AML-193 (cell line): ENCODE results near the gene MACIR.

Experiments used
- DNase-seq, 2 experiments: peaks; one replicate each; lab custom pipeline; 2025; lab: John Stamatoyannopoulos, UW

MACIR gene

DNA sequence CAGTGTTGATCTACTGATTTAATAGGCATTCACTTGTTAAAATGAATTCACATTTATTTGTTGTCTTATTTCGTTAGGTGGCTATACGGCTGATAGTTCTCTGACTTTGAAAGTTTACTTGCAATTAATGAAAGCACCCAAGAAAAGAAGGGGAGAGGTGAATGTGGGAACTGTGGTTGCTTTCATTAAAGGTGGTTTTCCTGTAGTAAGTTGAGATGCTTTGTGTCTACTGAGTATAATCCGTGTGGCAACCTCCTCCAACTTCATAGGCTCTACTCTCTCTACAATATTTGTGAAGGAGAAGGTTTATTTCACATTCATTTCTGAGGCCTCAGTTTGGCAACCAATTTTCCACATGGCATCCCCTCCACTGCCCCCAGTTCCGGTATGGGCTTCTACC, 12.8 kb upstream of the MACIR start:
- no peak for DNase-seq

DNA sequence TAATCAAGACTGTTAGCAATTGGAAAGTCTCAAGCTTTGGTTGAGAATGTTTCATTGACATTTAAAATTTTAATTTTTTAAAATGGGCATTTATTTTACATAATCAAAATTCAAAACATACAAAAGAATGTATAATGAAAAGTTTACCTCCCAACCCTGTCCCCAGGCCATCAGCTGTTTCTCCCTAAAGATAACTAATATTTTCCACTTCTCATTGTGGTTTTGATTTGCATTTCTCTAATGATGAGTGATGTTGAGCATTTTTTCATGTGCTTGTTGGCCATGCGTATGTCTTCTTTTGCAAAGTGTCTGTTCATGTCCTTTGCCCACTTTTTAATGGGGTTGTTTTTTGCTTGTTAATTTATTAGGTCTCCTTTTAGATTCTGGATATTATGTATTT, 11.4 kb upstream of the MACIR start:
- no peak for DNase-seq

DNA sequence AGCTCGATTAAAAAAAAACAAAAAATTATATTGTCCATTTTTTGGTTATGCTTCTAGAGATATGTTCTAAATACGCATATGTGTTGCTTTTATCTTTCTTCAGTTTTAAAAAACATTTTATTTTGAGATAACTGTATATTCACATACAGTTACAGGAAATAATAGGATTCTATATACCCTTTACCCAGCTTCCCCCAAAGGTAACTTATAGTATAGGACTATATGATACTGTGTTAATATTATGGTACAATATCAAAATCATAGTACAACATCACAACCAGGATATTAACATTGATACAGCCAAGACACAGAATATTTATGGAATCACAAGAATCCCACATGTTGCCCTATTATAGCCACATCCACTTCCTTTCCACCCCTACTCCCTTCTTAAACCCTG, 9.5 kb upstream of the MACIR start:
- no peak for DNase-seq

DNA sequence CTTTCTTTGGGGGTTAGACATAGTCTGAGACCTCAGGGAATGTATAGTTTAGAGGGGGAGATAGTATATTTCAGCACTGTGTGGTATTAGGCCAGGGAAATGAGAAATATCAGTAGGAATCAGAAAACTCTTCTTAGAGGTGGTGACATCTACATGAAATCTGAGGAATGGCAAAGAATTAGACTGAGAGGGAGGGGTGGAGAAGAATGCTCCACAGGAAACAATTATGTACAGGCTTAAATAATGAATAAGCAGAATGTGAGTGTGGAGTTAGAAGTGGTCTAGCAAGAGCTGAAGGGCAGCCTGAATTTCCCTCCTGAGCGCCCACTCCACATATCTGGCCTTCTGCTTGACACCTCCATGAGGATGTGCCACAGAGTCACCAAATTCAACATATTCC, 3.6 kb upstream of the MACIR start:
- no peak for DNase-seq

DNA sequence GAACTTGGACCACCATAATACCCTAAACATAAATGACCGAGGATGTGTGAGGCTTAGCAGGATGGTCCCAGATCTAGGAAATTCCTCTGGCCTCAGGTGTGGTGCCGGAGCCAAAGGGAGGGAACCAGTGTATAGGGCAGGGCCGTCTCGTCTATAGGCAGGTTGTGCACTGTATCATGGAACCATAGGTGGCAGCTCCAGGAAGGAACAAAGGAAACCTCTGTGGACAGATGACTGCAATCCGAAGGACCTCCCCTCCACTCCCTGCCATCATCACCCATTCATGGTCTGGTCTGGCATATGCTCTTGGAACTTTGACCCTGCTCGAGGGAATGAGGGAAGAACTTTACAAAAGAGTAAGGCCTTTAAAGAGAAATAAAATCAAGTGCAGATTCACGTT, 2.9 kb upstream of the MACIR start:
- DNase-seq, result no peak

DNA sequence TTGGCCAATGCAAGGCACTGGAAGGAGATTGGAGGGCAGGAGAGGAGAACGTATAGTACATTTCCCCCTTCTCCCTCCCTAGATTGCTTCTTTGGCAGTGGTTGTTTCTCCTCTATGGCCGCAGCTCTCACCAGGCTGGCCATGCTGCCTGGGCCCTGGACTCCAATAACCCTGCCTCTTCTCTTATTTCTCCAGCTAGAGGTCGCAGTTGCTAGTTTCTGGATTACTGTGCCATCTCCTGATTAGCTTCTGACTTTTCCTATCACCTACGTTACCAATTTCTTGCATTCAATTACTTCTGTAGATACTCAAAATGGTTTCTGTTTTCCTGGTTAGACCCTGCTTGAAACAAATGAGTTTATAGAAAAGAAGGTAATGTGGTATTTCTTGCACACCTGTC, 2.4 kb upstream of the MACIR start:
- no peak for DNase-seq

DNA sequence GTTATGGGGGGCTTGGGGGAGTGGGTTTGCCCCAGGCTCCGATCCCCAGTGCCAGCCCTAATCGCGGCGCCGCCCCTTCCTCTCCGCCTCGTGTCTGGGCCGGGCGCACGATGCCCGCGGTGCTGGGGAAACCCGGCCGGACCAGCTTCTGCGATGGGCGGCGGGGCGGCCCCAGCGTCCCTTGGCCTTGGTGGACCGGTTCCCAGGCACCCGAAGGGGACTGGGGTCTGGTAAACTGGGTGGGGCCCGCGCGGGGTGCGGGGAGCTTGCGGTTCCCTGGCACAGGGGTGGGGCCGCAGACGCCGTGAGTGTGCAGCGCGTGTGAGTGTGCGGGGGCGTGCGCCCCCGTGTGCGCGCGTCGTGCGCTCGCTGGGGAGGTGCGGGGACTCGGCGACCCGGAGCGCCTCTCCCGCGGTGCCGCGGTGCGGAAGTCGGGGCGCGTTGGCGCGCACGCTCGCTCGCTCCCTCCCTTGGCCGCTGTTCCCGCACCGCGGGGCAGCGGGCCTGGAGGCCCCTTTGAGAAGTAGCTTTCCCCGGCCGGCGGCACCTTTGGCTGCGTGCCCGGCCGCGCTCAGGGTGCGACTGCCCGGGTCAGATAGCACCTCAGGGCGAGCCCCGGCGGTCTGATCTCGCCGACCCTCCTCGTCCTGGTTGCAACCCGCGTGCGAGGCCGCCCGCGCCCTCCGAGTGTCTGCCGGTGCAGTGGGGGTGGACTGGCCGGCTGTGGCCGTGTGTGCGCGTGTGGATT, 568 bp downstream of the MACIR start:
- peak; percentile 29 to 34 for DNase-seq

DNA sequence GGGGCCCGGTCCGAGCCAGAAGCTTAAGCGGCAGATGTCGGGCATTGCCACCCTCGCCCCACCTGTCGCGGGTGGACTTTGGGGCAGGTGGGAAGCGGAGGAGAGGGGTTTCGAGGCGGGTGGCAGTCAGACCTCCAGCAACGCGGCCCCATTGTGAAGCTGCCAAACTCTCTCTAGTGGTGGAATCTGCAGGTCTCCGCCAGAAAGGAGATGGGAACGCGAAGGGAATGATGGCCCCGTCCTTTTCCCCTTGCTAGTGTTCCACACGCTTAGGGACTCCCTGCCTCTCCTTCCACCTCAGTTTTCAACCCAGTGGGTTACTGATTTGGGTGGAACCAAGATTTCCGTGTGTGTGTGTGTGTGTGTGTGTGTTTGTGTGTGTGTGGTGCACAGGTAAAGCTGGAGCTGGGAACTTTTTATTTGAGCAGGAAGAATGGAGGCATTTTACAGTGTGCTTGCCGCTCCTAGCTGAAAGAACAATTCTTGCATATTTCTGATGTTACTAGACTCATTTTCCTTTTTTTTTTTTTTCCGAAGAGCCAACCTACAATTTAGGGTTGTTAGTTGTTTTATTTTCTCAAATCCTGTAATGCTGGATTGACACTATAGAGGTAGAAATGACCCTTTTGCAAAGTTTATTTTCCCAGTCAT, 1.3 kb downstream of the MACIR start:
- no peak for DNase-seq

DNA sequence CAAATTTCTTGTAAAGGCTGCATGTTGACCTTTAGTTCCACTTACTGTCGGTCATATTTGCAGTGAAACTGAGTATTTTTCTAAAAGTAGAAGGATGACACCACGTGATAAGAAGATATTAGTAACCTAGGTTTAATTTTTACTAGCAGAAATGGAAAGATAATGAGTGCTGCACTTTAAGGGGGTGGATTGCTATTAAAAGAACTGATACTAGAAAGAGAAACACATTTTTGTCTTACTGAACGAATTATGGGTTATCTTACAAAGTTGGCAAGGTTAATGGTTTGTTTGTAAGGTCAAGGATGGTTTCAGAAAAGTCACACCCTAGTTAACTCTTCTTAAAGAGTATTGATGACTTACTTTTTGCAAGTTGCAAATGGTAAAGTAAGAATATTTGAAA, 2.4 kb downstream of the MACIR start:
- DNase-seq, result no peak

DNA sequence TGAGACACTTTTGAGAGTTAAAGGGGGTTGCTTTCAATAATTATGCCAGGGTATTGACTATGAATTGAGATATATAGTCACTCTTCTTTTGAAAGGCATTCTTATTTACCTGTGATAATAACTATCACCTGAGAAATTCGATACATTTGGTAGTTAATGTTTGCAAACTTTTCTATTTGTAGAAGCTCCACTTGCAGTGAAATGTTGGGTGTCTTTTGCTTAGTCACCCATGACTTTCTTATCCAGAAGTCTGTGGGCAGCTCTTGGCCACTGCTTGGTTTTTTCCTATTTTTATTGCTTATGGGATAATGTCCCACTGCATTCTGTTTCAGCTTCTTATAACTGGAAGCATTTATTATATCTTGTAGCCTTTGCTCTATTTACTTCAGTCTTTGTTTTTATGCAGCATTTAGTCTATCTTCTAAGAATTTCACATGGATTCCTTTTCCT, 3.9 kb downstream of the MACIR start:
- DNase-seq, result no peak

DNA sequence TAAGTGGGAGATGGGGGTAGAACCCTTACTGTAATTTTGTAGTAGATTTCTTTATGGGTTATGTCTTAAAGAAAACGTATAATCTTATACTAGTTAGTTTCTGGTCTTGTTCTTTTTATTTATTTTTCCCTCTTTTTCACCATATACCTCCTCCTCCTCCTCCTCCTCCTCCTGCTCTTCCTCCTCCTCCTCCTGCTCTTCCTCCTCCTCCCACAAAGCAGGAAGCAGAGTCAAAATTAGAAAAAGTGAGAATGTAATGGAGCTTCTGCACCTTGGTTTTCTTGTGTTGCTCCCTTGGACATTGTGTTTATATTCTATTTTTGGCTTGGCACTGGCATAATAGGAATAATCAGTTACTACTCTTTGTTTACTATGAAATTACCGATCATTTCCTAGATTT, 4.5 kb downstream of the MACIR start:
- no peak for DNase-seq

DNA sequence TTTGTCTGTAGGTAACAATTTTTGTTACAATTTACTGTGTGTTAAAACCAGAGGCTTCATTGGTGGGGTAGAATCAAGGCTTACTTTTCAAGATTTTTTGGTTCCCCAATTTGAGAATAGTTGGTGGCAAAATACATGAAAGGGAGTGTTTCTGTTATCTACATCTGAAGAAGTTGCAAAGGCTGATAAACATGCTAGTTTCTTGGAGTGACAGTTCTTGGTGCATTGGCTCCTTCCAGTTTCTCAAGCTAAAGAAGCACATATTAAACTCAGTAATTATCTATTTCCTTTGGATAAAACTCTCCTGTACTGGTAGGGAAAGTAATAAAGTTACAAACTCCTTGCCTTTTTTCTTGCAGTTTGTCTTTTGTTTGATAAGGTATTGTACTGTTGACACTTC, 5.9 kb downstream of the MACIR start:
- no peak for DNase-seq

DNA sequence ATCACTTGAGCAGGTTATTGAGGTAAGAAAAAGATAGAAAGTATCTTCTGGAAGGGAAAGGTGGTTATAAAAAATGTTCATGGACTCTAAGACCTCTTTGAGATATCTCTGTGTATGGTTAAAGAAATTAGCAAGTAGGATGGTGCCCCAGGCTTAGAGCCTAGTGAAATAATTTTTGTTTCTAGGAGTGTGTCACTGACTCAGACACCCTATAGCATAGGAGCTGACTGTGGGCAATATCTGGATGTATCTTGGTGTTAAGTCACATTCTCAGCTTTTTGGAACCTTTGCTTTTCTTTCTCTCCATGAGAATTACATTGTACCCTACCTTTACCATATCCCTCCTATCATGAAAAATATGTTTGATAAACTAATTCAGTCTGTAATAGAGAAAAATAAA, 12.0 kb downstream of the MACIR start:
- no peak for DNase-seq

DNA sequence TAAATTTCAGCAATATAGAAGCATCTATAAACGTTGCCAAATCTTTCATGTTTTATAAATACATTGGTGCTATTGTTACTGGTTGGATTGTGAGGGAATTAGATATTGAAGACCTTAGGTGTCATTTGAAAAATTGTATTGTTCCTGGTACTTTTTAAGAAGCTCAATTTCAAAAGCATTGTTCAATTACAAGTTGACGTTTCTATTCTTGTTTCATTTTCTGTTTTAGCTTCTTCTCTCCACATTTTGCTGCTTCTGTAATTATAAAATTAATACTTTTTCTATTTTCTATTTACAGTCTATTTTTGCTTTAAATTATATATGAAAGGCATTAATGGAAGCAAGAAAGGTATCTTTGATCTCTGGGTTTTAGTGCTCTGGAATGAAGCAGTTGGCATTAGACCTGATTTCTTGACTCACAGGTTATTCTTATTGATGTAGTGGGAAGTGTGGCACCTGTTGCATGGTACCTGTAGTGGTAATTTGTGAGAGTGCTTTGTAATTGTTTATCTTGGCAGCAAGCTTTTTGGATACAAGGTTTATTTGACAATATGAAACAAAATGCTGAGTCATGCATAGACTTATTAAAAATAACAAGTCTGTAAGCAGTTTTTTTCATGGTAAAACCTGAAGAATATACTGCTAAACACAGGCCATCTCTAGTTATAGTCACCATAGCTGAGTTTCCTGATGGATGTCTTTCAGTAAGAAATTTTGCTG, 13.2 kb downstream of the MACIR start:
- no peak for DNase-seq

DNA sequence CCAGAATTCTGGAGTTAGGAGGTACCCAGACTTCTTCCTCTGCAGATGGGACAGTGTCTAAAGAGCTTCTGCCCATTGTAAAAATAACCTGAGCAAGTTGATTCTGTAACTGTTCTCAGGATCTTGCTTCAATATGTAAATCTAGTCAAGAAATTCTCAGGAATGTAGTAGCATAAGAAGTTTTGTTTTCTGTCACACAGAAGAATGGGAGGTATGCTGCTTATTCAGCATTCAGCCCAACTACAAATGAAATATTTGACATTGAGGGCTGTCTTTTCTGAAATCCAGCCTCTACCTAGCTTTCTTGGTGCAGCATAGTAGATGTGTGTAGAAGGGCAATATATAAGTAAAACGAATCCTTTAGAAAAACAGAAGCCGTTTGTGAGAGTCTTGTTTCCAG, 13.8 kb downstream of the MACIR start:
- DNase-seq, result no peak

DNA sequence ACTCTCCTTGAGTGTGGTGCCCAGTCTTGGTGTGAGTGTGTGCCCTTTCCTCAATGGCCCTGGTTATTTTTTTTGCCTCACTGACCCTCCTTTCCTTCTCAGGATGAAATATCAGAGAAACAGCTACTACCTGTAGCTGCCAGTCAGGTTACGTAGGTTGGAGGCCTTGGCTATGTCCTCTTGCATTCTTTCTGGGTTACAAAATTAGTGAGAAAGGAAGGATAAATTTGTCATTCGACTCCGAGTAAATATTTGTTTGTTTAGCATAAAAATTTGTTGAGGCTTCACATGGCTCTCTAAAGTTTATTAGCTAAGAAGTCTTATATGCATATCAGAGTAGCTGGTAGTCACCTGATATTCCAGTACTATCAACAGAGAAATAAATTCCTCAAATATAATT, 15.4 kb downstream of the MACIR start:
- DNase-seq, result no peak

DNA sequence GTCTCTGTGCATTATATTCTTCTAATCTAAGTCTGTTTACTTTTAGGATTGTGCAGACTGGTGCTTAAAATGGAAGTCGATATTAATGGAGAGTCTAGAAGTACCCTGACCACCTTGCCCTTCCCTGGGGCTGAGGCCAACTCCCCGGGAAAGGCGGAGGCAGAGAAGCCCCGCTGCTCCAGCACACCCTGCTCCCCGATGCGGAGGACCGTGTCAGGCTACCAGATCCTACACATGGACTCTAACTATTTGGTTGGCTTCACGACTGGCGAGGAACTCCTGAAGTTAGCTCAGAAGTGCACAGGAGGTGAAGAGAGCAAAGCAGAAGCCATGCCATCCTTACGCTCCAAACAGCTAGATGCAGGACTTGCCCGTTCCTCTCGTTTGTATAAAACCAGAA, 17.3 kb downstream of the MACIR start:
- no peak for DNase-seq

DNA sequence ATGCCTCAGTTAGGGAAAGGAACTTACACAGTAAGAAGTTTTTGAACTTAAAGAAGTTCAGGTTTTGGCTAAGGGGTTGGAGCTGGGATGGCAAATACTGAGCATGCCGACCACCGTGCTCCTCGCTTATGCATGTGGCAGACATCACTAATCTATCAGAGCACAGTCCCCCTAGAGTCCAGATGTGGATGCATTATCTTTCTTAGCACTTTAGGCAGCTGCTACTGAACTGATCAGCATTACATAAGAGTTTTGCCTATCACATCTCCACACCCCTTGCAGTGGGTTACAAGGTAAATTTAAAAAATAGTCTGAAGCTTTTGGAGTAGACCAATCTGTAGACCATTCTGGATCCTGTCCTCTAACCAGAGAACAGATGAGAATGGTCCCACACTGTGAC, 22.4 kb downstream of the MACIR start:
- no peak for DNase-seq

DNA sequence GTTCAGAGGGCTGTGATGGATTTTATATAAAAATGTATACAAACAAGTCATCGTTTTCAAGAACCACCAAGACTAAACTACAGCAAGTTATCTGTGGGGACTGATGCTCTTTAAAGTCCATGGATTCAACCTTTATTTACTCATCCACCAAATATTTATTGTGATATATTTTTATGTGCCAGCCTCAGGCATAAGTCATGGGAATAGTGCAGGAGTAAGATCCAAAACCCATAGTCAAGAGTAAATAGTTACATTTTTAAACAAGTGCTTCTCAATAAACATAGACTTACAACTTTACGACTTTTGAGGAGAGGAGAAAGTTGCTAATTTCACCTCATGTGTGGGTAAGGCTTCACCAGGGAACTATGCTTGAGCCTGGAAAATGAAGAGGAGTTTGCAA, 24.6 kb downstream of the MACIR start:
- no peak for DNase-seq

DNA sequence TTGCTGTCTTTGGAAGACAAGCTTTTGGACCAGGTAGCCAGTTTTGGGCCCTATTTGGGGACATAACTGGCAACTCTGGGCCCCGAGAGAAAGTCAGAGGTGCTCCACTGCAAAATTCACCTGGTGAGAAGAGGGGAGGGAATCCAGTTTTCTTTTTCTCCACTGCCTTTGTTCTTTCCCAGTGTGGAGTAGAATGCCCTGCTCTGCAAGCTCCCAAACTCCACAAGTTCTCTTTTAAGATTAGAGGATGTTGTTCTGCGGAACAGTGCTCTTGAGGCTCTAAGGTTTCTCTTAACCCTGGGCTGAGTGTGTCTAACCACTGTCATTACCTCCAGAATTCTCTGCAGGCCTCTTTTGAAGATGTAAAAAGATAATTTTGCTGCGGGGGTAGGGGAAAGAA, 25.3 kb downstream of the MACIR start:
- no peak for DNase-seq

DNA sequence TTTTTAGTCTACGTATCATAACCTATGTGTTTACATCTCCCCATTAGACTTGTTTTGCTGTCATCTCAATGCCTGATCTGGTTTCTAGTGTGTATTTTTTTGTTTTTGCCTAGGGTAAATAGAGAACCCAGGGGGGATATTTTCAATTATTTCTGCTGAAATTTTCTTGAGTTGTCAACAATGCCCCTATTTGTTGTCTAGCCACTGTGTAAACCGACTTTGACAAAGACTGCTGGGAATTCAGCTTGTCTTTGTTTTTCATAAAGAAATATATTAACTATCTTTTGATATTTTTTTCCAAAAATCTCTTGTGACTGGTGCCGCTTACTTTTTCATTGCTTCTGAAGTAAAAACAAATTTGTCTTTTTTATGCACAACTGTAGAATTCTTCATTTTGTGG, 28.1 kb downstream of the MACIR start:
- DNase-seq, result no peak

DNA sequence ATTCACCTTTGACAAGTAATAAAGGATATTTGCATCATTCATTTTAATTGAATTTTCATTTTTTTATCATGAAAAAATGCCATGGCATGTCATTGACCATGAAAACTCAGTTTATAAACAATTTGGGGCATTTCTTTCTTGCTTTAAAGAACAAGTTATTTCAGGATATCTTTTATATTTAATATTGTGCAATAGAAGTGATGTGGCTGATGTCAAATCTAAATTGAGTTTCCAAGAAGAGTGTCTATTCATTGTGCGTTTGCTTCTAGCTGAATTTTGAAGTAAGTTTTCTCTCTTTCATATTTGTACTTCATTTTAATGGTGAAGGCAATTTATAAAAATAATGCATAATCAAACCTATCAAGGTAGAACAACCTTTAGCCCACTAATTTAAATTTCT, 30.5 kb downstream of the MACIR start:
- DNase-seq, result no peak

DNA sequence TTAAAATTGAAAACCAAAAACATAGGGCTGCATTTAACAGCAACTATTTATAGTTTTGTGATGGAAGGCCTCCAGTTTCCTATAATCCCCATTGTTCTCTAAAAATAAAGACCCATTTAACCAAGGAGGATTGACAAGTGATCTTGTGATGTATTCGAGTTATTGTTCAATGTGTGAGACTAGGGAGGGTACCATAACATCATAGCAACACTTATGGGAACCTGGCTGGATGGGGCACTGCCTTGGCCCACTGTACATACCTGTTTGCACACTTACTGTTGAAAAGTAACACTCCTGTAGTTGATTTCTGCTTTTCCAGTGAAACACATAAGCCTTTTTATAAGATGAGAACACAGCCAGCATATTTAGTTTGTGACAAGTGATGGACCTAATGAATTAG, 32.3 kb downstream of the MACIR start:
- DNase-seq, result no peak
